CD4-positive, alpha-beta T cell treated with Interleukin-2 at 100 ng/mL for 4 hours (primary cell): ENCODE measurements around the gene HSD17B11.
"Not testable (repeated sequence)": the region's sequence is repeated elsewhere in the genome, so short reads cannot be mapped to it uniquely, and the experiment has no call there.

Experiments used
- DNase-seq: peaks from one replicate; pipeline ENCODE4 v3.0.0-alpha.2; 2020; ENCODE audit warnings: low spot score

HSD17B11 gene, protein sequence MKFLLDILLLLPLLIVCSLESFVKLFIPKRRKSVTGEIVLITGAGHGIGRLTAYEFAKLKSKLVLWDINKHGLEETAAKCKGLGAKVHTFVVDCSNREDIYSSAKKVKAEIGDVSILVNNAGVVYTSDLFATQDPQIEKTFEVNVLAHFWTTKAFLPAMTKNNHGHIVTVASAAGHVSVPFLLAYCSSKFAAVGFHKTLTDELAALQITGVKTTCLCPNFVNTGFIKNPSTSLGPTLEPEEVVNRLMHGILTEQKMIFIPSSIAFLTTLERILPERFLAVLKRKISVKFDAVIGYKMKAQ

DNA sequence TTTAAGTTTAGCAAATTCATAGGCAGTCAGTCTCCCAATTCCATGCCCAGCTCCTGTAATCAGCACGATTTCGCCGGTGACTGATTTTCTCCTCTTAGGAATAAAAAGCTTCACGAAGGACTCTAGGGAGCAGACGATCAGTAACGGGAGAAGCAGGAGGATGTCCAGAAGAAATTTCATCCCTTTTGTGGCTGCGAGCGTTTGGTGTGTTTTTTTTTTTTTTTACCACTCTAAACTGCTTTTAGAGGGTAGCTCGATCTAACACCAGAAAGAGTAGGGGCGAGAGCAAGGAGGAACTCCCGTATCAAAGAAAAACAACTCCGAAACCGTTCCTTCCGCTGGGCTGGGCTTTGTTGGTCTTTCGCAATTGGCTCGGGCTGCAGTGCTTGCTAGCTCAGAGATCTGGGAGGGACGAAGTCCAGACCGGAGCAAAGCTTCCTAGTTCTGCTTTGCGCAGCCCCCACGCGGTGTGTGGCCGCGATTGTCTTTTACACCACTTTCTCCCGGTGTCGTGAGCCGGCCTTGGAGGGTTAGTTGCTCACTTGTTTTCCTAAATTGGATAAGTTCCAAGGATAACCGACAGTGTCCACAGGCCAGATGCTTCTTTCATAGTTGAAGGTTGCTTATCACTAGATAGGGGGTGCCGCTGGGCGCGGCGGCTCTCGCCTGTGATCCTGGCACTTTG is at the start of gene HSD17B11:
TSS of gene HSD17B11 (minus strand) at position 298 of the 685 bp plus-strand sequence. CDS start at position 180, 118 bp downstream.
- peak; percentile 87 for DNase-seq

DNA sequence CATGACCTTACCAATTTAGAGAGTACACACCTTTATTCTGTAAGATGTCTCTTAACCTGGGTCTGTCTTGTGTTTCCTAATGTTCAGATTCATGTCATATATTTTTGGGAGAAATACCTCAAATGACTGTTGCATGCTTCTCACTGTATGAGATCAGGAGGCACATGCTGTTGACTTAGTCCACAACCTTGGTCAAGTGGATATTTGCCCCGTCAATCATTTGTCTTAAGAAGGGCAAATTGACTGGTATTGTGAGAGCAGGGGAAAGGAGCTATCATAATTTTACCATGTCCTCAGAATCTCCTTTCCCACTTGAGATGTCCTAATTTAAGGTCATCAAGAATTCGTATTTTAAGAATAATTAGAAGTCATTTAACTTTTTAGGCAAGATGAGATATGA is 42.4 kb upstream of the HSD17B11 start:
- no peak for DNase-seq

DNA sequence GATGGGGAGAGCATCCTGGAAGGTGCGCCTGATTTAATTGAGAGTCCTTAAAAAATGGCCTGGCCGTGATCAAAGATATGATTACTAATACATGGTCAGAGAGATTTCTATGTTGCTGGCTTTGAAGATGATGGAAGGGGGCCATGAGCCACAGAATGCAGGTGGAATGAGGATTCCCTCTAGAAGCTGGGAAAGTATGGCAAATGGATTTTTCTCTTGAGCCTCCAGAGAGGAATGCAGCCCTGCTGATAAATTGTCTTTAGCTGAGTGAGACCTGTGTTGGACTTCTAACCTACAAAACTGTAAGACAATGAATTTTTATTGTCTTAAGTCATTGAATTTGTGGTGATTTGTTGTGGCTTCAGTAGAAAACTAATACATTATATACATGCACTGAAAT is 39.0 kb upstream of the HSD17B11 start:
- DNase-seq: no peak

DNA sequence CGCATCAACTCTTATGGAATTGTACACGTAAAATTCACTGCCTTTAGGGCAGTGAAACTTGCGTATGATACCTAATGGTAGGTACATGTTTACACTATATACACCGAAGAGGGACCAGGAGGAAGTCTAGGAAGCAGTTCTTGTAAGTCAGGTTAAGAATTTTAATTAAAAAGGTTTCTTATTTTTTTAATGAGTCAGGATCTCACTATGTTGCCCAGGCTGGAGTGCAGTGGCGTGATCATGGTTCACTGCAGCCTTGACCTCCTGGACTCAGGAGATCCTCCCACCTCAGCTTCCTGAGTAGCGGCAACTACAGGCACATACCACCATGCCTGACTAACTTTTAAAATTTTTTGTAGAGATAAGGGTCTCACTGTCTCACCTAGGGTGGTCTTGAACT is 38.0 kb upstream of the HSD17B11 start:
- no peak for DNase-seq

DNA sequence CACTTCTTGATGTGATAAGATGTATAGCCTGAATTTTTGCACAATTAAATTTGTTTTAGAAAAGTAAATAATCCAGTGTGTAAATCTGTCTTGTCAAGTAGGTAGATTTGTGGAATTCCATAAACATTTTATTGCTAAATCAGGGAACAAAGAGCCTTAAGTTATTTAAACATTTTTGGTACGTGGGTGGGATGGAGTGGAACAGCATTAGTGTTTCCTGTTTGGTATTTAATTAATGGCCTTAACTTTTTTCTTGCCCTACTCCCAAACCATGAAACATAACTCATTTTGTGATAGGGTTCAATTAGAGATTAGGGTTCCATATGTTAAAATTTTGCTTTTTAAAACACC is 36.5 kb upstream of the HSD17B11 start:
- DNase-seq: no peak

DNA sequence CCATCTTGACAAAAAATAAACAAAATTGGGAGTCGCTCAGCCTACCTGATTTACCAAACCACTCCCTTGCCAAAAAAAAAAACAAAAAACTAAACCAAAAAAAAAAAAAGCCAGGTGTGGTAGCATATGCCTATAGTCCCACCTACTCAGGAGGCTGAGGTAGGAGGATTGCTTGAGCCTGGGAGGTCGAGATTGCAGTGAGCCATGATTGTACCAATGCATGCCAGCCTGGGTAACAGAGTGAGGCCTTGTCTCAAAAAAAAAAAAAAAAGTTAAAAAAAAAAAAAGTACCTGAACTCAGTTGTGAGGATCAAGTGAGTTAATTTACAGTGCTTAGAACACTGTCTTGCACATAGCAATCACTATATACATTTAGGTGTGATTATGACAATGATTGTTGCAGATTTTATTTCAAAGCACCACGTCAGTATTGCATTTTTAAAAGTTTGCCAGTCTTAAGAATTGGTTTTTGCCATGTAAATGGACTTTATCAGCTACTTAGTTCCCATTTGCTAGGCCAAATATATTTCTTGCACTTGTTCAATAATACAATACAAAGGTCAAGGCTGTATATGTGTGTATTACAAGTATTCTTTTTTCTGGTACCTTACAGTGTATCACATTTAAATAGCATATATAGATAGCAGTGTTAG is 36.0 kb upstream of the HSD17B11 start:
- no peak for DNase-seq

DNA sequence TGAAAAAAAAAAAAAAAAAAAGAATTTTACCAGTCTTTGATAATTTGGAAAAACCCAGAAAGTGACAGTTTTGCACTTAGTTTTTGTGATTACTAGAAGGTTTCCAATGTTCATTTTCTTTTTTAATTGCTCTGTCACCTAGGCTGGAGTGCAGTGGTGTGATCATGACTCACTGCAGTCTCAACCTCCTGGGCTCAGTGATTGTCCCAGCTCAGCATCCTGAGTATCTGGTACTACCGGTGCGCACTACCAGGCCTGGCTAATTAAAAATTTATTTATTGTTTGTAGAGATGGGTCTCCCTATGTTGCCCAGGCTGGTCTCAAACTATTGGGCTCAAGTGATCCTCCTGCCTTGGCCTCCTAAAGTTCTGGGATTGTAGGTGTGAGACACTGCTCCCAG is 34.7 kb upstream of the HSD17B11 start:
- no peak for DNase-seq

DNA sequence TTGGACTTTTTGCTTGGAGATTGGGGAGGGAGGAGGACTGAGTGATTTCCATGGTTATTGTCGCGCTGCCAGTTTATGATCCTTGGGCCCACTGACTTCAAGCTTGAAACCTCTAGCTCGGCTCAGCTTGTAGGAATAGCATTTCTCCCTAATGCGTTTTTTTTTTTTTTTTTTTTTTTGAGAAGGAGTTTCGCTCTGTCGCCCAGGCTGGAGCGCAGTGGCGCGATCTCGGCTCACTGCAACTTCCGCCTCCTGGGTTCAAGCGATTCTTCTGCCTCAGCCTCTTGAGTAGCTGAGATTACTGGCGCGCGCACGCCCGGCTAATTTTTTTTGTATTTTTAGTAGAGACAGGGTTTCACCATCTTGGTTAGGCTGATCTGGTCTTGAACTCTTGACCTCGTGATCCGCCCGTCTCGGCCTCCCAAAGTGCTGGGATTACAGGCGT is 33.1 kb upstream of the HSD17B11 start:
- not testable (repeated sequence) for DNase-seq

DNA sequence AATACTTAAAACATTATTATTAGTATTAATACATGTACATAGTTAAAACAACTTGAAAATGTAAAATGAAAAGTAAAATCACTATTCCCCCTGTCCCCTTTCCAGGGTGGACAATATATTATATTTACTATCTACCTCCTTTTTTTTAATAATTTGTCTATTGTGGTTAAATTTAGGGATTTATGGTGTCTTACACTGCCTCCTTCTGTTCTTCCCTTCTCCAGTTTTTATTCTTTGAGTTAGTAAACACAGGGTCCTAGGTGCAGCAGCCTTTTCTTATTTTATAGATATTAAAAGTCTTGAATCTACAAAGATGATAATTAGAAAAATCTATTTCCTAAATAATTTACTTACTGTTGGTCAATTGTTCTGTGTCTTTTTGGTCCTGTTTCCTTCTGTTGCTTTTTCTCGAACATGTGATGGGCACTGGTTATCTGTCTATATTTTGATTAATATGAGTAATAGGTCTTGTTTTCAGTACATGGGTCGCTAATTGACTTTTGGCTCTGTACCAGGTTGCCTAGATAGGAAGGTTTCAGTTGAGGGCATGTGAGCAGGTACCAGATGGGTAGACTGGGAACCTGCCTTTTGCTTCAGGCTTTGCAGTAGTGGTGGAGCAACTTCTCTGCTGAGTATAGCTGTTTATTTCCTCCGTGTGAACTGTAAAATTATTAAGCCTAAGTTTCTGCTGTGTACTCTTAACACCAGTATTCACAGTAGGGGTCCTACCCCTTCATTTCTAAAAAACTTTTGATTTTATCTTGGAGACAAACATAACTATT is 32.5 kb upstream of the HSD17B11 start:
- DNase-seq: peak; percentile 3

DNA sequence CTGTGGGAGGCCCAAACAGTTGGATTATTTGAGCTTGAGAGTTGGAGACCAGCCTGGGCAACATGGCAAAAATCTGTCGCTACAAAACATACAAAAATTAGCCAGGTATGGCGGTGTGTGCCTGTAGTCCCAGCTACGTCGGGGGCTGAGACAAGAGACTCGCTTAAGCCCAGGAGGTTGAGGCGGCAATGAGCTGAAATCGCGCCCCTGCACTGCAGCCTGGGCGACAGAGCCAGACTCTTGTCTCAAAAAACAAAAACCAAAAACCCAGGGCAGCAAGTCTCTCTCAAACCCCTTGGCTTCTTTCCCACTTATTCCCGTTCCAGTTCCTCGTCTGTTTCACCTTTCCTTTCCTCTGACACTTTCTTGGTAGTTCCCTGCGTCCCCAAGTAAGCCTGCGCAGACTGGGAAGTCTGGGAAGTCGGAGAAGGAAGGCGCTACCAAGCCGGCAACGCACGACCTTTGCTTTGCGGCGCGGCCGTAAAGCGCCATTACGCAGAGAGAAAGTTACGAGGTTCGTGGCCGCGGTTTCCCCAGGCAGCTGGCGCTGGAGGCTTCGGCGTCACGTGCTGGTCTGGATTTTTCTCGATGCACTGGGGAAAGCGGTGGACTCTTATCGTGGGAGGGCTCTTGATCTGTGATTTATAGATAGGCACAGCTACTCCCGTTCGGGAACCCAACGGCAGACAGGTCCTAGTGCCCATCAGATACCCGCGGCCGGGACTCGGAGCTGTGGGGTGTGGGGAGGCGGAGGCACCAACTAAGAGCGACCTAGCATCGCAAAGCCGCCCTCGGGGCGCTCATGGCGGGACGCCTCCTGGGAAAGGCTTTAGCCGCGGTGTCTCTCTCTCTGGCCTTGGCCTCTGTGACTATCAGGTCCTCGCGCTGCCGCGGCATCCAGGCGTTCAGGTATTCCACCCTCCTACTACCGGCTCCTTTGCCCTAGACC is 31.4 kb upstream of the HSD17B11 start, which contains the start of gene NUDT9:
TSS of gene NUDT9 (plus strand) at position 470 of the 949 bp plus-strand sequence. CDS start at position 803, 333 bp downstream.
- peak; percentile 89 for DNase-seq

DNA sequence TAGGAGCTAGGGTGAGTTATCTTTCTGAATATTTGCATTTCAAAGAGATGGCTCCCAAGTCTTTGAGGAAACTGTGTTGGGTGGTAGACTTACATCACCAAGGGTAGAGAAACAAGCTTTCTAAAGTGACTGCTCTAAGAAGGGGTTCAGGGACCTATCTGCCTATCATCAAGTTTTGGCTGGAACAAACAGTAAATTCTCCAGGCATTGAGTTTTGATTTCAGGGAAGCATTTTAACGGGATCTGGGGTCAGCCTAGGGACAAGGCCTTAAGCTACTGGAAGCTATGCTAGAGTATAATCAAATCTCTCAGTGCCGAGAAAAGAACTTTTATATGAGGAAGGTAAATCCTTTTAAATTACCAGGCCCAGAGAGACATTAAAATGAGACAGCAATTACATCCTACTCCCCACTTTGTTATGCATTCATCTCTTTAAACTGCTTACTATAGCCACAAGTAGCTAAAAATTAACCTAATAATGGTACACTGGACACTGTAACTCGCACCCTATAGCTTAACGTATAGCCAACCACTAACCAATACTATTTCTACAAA is 29.4 kb upstream of the HSD17B11 start:
- DNase-seq: no peak

DNA sequence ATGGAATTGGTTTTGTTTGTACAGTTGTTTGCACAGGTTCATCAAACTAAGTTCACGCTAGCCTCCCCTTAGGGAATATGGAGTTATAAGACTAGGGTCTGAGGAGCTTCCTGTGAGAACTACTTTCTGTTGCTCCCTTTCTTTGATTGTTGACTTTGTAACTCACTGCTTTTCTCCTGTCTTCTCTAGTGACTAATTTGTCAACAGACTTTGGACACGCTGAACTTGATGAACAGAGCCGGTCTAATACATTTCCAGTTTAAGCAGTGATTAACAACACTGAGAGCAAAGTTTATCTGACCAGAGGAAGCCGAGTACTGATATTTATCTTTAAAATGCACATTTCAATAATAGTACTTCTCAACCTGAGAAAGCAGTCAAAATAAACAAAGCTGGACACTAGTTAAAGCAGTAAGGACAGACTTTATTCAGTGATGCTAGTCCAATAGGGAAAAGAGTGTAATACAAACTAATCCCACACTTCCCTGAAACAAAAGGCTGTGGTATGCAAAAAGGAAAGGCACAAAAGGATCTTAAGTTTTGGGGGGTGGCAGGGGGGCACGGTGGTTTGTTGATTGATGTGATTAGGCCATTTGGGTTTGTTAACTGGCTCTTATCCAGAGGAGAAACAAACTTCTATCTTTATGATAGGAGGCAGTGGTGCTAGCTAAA is 28.7 kb upstream of the HSD17B11 start:
- no peak for DNase-seq

DNA sequence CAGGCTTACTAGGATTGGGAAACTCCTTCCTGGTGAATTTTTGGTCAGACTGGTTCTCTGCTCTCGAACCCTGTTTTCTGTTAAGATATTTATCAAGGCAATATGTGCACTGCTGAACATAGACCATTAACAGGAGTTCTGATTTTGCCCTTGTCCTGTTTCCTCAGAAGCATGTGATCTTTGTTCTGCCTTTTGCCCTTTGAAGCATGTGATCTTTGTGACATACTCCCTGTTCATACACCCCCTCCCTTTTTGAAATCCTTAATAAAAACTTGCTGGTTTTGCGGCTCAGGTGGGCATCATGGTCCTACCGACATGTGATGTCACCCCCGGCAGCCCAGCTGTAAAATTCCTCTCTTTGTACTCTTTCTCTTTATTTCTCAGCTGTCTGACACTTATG is 27.4 kb upstream of the HSD17B11 start:
- not testable (repeated sequence) for DNase-seq

DNA sequence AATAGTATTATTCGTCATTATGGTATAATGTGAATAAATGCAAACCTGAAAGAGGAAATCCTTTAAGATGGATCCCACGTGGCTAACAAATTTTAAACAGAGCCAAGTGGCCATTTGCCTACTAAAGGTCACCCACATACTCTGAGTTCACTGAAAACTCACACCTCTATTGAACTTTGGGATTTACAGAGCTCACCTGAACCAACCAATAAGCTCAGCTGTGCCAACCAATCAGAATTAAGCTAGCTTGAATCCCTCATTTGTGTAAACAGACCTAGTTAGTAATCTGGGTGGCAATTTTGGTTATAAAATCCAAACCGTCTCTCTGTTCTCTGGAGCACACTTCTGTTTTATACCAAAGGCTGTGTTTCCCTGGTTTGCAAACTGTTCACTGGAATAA is 26.0 kb upstream of the HSD17B11 start:
- DNase-seq: no peak

DNA sequence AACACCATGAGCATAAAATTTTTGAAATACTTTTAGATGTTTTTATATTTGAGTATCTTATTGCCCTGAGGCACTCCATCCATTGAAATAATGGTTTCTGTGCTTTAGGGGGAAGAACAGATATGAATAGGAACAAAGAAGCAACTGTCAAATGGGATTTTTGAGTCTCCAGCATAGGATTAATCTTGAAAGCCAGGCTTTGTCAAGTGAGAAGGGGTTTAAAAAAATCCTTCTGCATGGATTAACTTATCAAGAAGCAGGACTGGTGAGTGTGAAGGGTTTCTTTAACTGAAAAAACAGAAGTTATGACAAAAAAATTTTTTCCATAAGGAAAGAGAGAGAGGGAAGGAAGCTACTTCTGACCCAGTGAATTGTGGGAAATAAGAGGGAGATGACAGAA is 23.8 kb upstream of the HSD17B11 start:
- no peak for DNase-seq

DNA sequence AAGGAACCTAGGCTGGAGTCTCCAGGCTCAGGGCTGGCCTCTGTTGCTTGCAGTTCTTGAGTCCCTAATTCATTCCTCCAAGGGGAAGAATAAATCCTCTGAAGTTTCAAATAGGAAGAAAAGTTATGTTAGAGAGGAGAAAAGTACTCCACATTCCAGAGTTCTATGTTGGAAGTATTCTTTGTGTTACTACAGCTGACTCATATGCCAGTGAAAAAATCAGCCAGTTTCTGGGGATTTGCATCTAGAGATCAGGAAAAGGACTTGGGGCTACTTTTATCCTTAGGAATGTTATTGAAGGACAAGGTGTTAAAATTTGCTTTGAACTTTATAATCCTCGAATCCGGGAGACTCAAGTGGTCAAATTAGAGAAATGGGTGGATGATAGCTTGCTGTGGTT is 19.7 kb upstream of the HSD17B11 start:
- DNase-seq: no peak

DNA sequence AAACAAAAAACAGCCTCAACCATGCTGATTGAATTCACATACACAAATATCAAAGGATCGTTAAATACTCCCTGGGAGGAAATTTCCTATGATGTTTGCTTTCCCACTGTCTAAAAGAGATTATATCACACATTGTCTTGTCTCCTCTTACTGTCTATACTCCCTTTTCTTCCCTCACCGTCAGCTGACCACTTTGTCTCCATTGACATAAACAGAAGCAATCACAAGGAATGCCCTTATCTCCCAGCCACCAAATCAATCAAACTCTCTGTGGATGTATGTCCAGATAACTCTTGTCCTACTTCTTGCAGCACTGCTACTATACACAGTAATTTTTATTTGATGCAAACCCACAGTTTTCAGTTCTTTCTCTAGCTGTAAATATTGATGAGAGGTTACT is 19.2 kb upstream of the HSD17B11 start:
- no peak for DNase-seq

DNA sequence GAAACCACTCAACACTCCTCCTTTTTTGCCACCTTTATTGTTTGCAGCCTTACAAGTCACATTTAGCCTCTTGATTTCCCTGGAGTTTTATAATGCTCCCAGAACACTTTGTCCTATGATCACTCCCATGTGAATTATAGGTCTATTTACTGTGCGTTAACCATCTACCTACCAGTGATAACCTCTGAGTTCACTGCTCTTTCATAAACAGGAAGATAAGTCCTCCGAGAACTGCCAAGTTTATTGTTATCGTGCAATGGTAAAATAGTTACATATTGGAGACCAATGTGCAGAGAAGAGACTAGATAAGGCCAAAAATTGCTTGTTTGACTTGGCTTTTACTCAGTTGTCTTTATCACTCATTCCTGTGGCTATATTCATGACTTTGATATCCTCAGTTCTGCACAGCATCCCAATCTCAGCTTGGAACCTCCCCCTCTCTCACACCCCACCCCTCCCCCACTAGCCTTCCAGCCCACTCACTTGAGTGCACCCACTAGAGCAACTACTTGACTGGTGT is 18.5 kb upstream of the HSD17B11 start:
- DNase-seq: no peak

DNA sequence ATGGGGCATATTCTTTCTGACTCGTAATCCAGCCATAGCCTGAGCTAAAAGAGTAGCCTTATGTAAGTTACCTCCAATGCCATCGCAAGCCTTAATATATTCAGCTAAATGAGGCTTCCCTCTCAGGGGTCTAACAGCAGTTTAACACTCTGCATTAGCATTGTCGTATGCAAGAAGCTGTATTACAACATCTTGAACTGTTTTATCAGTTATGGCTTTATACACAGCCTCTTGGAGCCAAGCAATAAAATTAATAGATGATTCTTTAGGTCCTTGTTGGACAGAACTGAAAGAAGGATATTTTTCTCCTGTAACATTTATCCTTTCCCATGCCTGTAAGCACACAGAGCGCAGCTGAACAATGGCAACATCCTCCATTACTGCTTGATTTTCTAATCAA is 15.9 kb upstream of the HSD17B11 start:
- DNase-seq: not testable (repeated sequence)

DNA sequence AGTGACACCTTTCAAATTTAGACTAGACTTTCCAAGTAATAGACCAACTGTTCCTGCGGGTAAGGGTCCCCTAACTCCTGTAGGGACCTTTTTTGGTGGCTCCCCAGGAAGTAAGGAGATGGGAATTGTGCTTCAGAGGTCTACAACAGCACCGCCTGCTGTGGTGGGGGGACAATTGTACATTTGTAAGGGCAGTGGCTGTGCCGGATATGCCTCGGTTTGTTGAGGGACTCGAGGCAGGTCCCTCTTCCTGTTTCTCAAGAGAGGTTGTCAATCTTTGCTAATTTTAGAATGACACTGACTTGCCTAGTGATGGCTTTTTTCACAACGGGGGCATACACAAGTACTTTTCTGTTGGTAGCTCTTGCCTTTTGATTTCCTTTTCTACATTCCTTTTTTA is 15.5 kb upstream of the HSD17B11 start:
- no peak for DNase-seq
